ENCODE data around the gene PDCD6IP. TPM values are rescaled to one million over a fixed set of nuclear protein-coding genes. Genes with fewer than 3 reads are reported as not detected.

The PDCD6IP gene
- total and polyA plus RNA-seq, 2 of the 13 experiments (the other 11 are each of a cell fraction or from before 2014, with no cell fraction given), result 62.5 to 85.6 TPM

DNA sequence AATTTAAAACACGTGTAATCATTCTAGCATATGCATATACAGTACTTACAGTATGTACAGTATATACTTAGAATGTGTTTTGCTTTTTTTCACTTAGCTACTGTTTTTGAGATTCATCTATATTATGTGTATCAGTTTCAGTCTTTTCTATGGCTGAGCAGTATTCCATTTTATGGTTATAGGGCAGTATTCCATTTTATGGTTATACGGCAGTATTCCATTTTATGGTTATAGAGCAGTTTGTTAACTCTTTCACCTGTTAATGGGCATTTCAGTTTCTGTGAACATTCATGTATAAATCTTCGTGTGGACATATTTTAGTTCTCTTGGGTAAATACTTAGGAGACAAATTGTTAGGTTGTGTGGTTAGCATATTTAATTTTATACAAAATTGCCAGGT, 40.9 kb downstream of the PDCD6IP start:
- Histone ChIP-seq H3K9ac (ENCODE audit: insufficient read depth, low read depth, low read length) (no peak overlapping the region), H3K4me2 (ENCODE audit: low read depth, low read length) (no peak overlapping the region), H4K20me1 (ENCODE audit: insufficient read depth, low read length) (no peaks in the 10 kb centered on the region), H3K4me3 (replicated peaks in 1 of 3; ENCODE audit: insufficient read depth in 1 of 3, low read depth in 2 of 3, low read length in 3 of 3) (no peak overlapping the region), H3K27ac (ENCODE audit: extremely low read length, insufficient read depth, low read length) (no peak overlapping the region), H2AFZ (ENCODE audit: low read length) (no peak overlapping the region), H3K27me3 (ENCODE audit: control insufficient read depth in 1 of 2, insufficient read depth in 2 of 2, low read length in 2 of 2) (no peaks in the 10 kb centered on the region), H3K4me1 (ENCODE audit: insufficient read depth, low read length) (peaks cover 8% of the 10 kb centered on the region; the same call in 1 of the 2 replicates), H3K36me3 (replicated peaks in 1 of 2; ENCODE audit: control insufficient read depth in 1 of 2, insufficient read depth in 2 of 2, low read length in 2 of 2) (peaks cover 2 to 11% of the 10 kb centered on the region in 2 experiments; a peak in 4 of 5 replicates), H3K9me3 (ENCODE audit: low read length) (no peaks in the 10 kb centered on the region), H3K79me2 (ENCODE audit: insufficient read depth, low read length) (no peaks in the 10 kb centered on the region)
- CTCF ChIA-PET (ENCODE audit: low intra/inter-chr PET ratio, low total read pairs), result no interaction called here
- WGBS (ENCODE audit: low lambda C conversion rate), result 92% methylated on average over 3 of the region's 3 CpGs
- FAIRE-seq (no peak), ATAC-seq (no peak), DNase-seq (ENCODE audit: low spot score) (no peak)
- BruUV-seq (replicated peaks), result no TSS peak
- POLR2A ChIA-PET, result no interaction called here
- in situ Hi-C loops (cut with HindIII; ENCODE audit: extremely low pct_ligation_motif_present, low pct_unique_long_range_greater_than_20kb), result no loop called here
- TF ChIP-seq SRY (CRISPR knock-in tag; IDR thresholded peaks at IDR 0.05) (no peak), ELF1 (CRISPR knock-in tag; IDR thresholded peaks at IDR 0.05) (no peak), ZNF460 (CRISPR knock-in tag; IDR thresholded peaks at IDR 0.05; ENCODE audit: borderline replicate concordance) (no peak), KDM1A (CRISPR knock-in tag; IDR thresholded peaks at IDR 0.05) (no peak), ZNF274 (CRISPR knock-in tag; IDR thresholded peaks at IDR 0.05) (no peak), ZSCAN12 (CRISPR knock-in tag; IDR thresholded peaks at IDR 0.05) (no peak), RBM39 (IDR thresholded peaks at IDR 0.05; ENCODE audit: low read depth, low read length, poor library complexity, severe bottlenecking) (no peak), ZNF430 (CRISPR knock-in tag; IDR thresholded peaks at IDR 0.05) (no peak), MAF1 (CRISPR knock-in tag; IDR thresholded peaks at IDR 0.05; ENCODE audit: borderline replicate concordance) (no peak), MTF2 (CRISPR knock-in tag; IDR thresholded peaks at IDR 0.05; ENCODE audit: borderline replicate concordance) (no peak), RAD51 (IDR thresholded peaks at IDR 0.05; ENCODE audit: borderline replicate concordance) (no peak)
- TF ChIP-seq, protein P1, sequence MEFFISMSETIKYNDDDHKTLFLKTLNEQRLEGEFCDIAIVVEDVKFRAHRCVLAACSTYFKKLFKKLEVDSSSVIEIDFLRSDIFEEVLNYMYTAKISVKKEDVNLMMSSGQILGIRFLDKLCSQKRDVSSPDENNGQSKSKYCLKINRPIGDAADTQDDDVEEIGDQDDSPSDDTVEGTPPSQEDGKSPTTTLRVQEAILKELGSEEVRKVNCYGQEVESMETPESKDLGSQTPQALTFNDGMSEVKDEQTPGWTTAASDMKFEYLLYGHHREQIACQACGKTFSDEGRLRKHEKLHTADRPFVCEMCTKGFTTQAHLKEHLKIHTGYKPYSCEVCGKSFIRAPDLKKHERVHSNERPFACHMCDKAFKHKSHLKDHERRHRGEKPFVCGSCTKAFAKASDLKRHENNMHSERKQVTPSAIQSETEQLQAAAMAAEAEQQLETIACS (CRISPR knock-in tag; IDR thresholded peaks at IDR 0.05), result no peak
- intact Hi-C loops (cut with micrococcal nuclease; ENCODE audit: unreplicated experiment), result no loop called here
